ENCODE data around the gene CNTN5.
"Not testable (repeated sequence)": the region's sequence is repeated elsewhere in the genome, so short reads cannot be mapped to it uniquely, and the experiment has no call there.

Gene CNTN5

DNA sequence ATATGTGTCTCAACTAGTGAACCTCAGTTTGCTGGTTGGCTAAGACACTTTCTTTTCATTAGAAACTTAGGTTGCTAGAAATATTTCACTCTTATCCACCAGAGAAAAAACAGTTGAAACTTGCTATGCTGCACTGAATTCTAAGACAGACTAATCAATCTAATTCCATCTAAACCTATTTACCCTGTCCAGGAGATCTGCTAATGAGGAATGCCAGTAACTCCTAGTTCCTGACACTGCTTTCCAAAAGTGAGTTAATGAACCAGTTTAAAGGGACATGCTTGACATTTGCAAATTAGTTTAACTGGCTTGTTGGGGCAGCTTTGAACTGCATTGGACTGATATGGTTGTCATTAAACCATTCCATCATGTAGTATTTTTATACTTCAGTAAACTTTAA is 258.5 kb downstream of the CNTN5 start:
- no peak for DNase-seq

DNA sequence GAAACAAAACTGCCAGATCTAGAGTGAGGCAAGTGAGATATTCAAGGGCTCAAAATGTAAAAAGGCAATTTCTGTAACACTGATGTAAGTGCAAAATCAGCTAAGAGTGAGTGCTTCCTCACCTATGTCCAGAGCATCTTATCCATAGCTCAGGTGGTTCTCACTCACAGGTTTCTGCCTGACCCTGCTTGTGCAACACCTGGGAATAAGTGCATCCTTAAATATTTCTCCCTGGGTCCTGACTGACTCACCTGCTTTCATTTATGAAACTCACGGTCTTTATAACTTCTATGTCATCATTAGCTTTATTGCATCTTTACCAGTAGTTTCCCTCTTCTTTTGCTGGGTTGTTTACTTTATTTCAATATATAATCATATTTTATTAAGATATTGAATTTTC is 260.6 kb downstream of the CNTN5 start:
- DNase-seq = no peak

- not testable (repeated sequence) for DNase-seq
Measured at GRCh38 chr11:99297925-99298324, 277.2 kb downstream of the CNTN5 start.

- no peak for DNase-seq
Measured at GRCh38 chr11:99307510-99308088, 286.9 kb downstream of the CNTN5 start.

GRCh38 chr11:99311870-99312269 is 291.1 kb downstream of the CNTN5 start:
- no peak for DNase-seq

GRCh38 chr11:99316776-99317520 is 296.2 kb downstream of the CNTN5 start:
- no peak for DNase-seq

GRCh38 chr11:99320769-99321290 is 300.1 kb downstream of the CNTN5 start:
- no peak for DNase-seq

DNA sequence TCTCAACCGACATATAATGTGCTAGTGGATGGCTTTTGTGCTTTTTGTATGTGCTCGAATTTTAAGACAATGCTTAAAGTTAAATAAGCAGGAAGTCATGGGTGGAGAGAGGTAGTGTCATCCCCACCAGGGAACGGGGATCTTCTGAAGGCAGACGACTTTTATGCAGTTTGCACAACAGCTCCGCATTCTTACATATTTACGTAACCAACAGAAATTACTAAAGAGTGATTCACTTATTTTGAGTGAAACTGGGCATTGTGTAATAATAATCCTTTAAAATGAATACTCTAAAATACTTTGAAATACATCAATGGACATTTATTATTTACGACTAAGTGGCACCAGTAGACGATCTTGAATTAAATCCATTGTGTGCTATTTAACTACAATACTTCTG is 305.1 kb downstream of the CNTN5 start:
- no peak for DNase-seq

DNA sequence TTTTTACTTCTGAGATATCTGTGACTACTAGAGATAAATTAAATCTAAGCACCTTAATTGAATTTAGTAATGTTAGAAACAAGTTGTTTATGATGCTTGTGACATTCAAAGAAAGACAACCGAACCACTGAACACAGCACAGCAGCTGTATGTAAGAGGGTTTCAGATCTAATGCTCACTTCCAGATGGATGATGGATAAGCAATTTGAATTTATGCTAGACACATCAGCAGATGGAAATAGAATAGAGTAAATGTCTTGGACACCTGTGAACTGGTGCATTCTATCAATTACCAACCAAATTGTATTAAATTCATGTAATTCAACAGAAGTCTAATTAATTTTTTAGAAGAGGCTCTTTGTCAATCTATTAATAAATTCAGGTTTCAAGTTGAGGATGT is 306.3 kb downstream of the CNTN5 start:
- no peak for DNase-seq

DNA sequence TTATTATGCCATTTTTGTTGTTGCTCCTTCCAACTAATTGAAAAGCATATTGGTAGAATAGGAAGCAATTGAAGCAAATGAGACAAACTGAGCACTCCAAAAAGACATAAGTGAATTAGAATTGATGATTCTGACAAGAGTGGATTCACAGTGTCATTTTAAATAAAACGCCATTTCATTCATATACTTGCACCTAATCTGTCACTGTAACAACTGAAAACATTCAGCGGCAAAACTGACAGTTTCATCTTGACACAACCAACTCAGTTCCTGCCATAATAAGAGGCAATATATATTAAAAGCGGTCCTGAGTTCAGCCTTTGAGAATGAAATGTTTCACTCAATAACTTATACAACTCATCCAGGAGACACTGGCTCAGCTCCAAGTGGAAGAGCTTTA is 306.8 kb downstream of the CNTN5 start:
- DNase-seq = no peak

DNA sequence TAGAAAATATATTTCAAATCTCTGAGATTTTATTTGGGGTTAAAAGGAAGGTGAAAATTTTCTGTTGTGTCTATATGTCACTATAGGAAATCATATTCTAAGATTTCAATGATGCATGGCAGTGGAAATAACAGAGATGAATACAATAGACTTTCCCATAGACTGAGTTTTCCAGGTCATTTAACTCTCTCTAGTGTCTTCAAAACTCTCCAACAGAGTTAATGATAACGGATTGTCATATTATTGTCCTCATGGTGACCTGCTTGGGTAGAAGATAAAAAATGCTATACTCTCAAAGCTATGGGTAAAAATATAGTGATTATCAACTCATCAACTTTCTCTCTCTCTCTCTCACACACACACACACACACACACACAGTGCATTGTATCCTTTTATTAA is 312.9 kb downstream of the CNTN5 start:
- DNase-seq = no peak

GRCh38 chr11:99343117-99343516 is 322.4 kb downstream of the CNTN5 start:
- no peak for DNase-seq

GRCh38 chr11:99349151-99349673 is 328.5 kb downstream of the CNTN5 start:
- no peak for DNase-seq

DNA sequence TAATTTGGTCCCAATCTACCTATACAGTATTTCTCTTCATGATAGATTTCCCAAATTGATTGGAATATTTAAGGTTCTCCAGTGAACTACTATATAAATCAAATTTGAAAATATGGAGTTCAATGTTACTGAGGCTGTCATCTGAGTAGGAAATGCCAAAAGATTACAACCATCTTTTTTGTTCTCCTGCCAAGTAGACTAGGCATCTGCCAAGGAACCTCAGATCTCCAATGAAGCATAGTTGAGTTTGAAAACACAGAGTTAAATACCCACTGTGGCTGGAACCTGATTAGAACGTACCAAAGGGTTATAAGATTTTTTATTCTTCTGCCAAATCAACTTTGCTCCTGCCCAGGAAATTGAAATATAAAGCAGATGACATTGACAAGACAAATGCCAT is 330.9 kb downstream of the CNTN5 start:
- DNase-seq = no peak

- DNase-seq = no peak
Measured at GRCh38 chr11:99352642-99353041, 331.9 kb downstream of the CNTN5 start.

- no peak for DNase-seq
Measured at GRCh38 chr11:99366546-99366945, 345.8 kb downstream of the CNTN5 start.

DNA sequence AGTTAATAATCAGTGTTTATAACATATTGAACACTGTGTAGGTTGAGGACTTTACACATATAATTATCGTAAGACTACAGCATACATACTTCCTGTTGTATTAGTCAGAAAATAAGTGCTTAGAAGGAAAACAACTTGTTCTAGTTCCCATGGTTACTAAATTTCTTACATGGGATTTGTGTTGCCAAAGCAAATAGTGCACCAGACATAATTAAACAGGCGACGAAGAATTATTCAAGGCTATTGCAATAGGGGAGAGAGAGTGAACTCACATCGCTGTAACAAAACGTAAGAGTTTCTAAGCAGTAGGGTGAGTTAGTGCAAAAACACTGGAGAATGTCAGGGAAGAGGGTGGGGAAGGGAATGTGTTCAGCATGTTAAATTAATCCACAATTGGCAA is 347.8 kb downstream of the CNTN5 start:
- no peak for DNase-seq

GRCh38 chr11:99370549-99371216 is 349.9 kb downstream of the CNTN5 start:
- no peak for DNase-seq

- DNase-seq = no peak
Measured at GRCh38 chr11:99371257-99371656, 350.5 kb downstream of the CNTN5 start.

GRCh38 chr11:99376463-99376862 is 355.7 kb downstream of the CNTN5 start:
- no peak for DNase-seq

- DNase-seq = no peak
Measured at GRCh38 chr11:99383648-99384245, 363.0 kb downstream of the CNTN5 start.

DNA sequence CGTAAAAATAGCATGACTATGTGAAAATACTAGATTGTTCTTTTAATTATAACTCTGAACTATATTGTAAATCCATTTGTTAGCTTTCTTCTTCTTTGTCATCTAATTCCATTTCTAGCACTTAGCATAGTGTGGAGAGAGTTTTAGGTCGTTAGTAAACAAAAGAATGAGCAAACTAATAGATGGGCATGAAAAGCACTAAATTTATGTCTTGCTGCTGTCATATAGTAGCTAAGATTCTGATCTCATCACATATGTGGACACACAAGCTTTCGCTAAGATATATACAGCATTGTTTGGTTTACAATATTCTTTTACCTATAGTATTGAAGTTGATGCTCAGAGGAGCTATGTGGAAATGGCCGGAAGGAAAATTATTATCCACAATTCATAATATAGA is 370.5 kb downstream of the CNTN5 start:
- no peak for DNase-seq

DNA sequence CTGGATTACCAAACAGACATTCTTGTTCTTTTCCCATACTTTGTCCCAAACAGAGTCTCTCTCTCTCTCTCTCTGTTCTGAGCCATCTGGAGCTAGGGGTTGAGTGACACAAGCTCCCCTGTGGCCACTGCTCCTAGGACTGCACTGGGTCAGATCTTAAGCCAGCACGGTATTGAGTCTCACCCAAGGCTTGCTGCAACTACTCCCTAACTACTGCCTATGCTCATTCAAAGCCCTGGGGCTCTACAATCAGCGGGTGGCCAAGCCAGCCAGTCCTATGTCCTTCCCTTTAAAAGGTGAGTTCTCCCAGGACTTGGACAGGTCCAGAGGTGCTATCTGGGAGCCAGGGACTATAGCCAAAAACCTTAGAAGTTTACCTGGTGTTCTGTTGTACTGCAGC is 385.6 kb downstream of the CNTN5 start:
- no peak for DNase-seq
